ENCODE results near the gene SNED1.

The SNED1 gene

DNA sequence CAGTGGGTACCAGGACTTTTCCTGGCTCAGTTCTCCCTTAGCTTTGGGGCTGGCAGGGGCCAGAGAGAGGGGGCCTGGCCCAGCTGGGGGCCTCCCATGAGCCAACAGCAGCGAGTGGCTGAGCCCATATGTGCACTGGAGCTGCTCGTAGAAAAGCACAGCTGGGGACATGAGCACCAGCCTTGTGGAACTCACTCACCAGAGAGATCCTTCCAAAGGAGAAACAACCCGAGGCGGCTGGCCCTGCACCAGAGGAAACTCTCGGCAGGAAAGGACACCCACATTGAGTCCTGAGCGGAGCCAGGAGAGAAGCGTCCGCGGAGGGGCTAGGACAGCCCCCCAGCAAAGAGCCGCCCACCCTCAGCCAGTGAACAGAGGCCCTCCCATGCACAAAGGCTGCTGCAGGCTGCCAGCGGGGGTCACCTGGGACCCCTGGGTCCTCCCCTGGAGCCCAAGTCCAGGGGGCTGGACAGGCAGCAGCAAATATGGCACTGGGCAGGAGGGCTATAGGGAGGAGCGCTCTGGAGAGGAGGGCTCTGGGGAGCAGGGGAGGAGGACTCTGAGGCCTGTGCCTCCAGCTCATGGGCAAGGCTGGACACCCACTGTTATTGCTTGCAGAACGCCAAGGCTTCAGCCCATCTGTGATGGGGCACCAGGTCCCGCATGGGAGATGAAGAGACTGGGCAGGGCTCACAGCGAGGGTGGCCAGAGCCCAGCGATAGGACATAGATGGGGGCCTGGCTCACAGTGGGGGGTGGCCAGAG is 42.1 kb upstream of the SNED1 start:
- Histone ChIP-seq H3K36me3 (ENCODE audit: control insufficient read depth in 1 of 2, insufficient read depth in 2 of 2, low read length in 2 of 2) (no peaks in the 10 kb centered on the region), H3K27ac (ENCODE audit: low read length) (no peak overlapping the region), H3K9me3 (ENCODE audit: control insufficient read depth in 1 of 2, low read length in 2 of 2) (no peaks in the 10 kb centered on the region), H3K4me3 (ENCODE audit: low read depth in 1 of 2, low read length in 2 of 2) (no peak overlapping the region), H3K27me3 (ENCODE audit: low read depth, low read length) (no peaks in the 10 kb centered on the region), H3K4me1 (ENCODE audit: control insufficient read depth in 1 of 2, insufficient read depth in 2 of 2, low read length in 2 of 2) (peaks cover 0 to 11% of the 10 kb centered on the region in 2 donors)

GRCh38 chr2:240956935-240957655 is 41.3 kb upstream of the SNED1 start:
- H3K36me3 ChIP-seq (ENCODE audit: control insufficient read depth in 1 of 2, insufficient read depth in 2 of 2, low read length in 2 of 2), result no peaks in the 10 kb centered on the region
- no peaks in the 10 kb centered on the region for H3K9me3 ChIP-seq (ENCODE audit: control insufficient read depth in 1 of 2, low read length in 2 of 2)
- H3K27me3 ChIP-seq (ENCODE audit: low read depth, low read length), result no peaks in the 10 kb centered on the region
- peaks cover 0 to 11% of the 10 kb centered on the region in 2 donors for H3K4me1 ChIP-seq (ENCODE audit: control insufficient read depth in 1 of 2, insufficient read depth in 2 of 2, low read length in 2 of 2)
- H3K27ac ChIP-seq (ENCODE audit: low read length), result no peak overlapping the region
- no peak overlapping the region for H3K4me3 ChIP-seq (ENCODE audit: low read depth in 1 of 2, low read length in 2 of 2)

- H3K27me3 ChIP-seq (ENCODE audit: low read depth, low read length), result no peaks in the 10 kb centered on the region
- peaks cover 0 to 11% of the 10 kb centered on the region in 2 donors for H3K4me1 ChIP-seq (ENCODE audit: control insufficient read depth in 1 of 2, insufficient read depth in 2 of 2, low read length in 2 of 2)
- H3K9me3 ChIP-seq (ENCODE audit: control insufficient read depth in 1 of 2, low read length in 2 of 2), result no peaks in the 10 kb centered on the region
- no peaks in the 10 kb centered on the region for H3K36me3 ChIP-seq (ENCODE audit: control insufficient read depth in 1 of 2, insufficient read depth in 2 of 2, low read length in 2 of 2)
- no peak overlapping the region for H3K4me3 ChIP-seq (ENCODE audit: low read depth in 1 of 2, low read length in 2 of 2)
- no peak overlapping the region for H3K27ac ChIP-seq (ENCODE audit: low read length)
Observed at GRCh38 chr2:240957656-240958365, 40.6 kb upstream of the SNED1 start.

DNA sequence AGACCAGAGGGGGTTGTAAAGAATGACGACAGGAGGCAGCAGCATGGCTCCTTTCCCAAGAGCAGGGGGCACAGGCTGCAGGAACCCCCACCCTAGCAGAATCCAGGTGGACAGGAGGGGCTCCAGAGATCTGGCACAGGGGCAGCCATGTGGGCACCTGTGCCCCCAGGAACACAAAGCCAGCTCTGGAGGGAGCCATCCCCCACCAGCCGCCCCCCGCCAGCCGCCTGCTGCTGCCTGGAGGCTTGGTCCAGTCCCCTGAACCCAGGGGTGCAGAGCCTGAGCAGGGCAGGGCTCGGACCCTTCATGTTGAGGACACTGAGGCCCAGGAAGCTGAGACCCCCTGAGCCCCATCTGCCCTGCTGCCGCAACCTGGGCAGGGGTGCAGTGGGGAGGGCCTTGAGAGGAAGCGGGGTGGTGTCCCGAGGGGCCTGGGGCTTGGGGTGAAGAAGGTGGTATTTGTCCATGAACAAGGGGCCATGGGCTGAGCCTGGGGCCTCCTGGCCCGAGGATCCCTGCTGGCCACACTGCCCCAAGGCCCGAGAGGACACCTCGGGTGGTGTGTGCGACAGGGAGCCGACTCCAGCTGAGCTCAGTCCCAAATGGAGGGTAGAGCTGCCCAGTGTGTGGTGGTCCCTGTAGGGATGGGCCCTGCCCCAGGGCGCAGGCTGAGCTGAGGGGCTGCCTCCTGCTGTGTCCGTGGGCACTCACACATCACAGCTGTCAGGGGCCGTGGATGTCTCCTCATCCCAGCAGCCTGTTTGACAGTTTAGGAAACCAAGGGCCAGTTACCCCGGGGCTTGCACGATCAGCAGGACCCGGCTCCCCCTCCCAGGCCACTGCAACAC is 39.8 kb upstream of the SNED1 start:
- Histone ChIP-seq H3K27me3 (ENCODE audit: low read depth, low read length) (no peaks in the 10 kb centered on the region), H3K36me3 (ENCODE audit: control insufficient read depth in 1 of 2, insufficient read depth in 2 of 2, low read length in 2 of 2) (no peaks in the 10 kb centered on the region), H3K4me3 (ENCODE audit: low read depth in 1 of 2, low read length in 2 of 2) (no peak overlapping the region), H3K4me1 (ENCODE audit: control insufficient read depth in 1 of 2, insufficient read depth in 2 of 2, low read length in 2 of 2) (peaks cover 0 to 11% of the 10 kb centered on the region in 2 donors), H3K27ac (ENCODE audit: low read length) (no peak overlapping the region), H3K9me3 (ENCODE audit: control insufficient read depth in 1 of 2, low read length in 2 of 2) (no peaks in the 10 kb centered on the region)

DNA sequence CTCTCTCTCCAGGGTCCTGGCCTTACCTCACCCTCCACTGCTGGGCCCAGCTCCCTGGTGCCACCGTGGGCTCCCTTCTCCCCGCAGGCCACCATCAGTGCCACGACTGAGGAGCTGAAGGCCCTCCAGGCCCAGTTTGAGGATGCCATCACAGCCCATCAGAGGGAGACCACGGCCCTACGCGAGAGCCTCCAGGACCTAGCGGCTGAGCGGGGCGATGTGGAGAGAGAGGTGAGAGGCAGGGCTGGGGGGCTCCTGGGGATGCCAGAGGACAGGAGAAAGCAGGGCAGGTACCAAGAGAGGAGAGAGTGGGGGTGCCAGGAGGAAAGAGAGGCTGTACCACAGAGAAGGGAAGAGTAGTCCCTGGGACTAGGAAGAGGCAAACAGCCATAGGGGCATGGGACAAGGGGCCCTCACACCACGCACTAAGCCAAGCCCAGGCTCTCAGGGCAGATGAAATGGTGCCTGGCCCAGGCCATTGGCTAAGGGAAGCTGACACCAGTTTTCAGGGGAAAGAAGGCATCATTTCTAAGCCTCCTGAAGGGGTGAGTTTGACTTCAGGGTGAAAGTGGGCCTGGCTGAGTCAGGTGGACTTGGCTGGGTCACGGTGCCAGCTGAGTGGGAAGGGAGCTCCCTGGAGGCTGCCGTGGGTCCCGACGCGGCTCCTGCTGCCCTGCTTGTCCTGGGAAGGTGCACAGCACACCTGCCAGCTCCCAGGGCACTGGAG is 39.0 kb upstream of the SNED1 start:
- Histone ChIP-seq H3K27ac (ENCODE audit: low read length) (no peak overlapping the region), H3K4me3 (ENCODE audit: low read depth in 1 of 2, low read length in 2 of 2) (no peak overlapping the region), H3K36me3 (ENCODE audit: control insufficient read depth in 1 of 2, insufficient read depth in 2 of 2, low read length in 2 of 2) (no peaks in the 10 kb centered on the region), H3K9me3 (ENCODE audit: control insufficient read depth in 1 of 2, low read length in 2 of 2) (no peaks in the 10 kb centered on the region), H3K4me1 (ENCODE audit: control insufficient read depth in 1 of 2, insufficient read depth in 2 of 2, low read length in 2 of 2) (peaks cover 0 to 11% of the 10 kb centered on the region in 2 donors), H3K27me3 (ENCODE audit: low read depth, low read length) (no peaks in the 10 kb centered on the region)

GRCh38 chr2:240959941-240960308 is 38.5 kb upstream of the SNED1 start:
- H3K4me3 ChIP-seq (ENCODE audit: low read depth in 1 of 2, low read length in 2 of 2), result no peak overlapping the region
- H3K27ac ChIP-seq (ENCODE audit: low read length), result no peak overlapping the region
- no peaks in the 10 kb centered on the region for H3K36me3 ChIP-seq (ENCODE audit: control insufficient read depth in 1 of 2, insufficient read depth in 2 of 2, low read length in 2 of 2)
- no peaks in the 10 kb centered on the region for H3K9me3 ChIP-seq (ENCODE audit: control insufficient read depth in 1 of 2, low read length in 2 of 2)
- no peaks in the 10 kb centered on the region for H3K27me3 ChIP-seq (ENCODE audit: low read depth, low read length)
- H3K4me1 ChIP-seq (ENCODE audit: control insufficient read depth in 1 of 2, insufficient read depth in 2 of 2, low read length in 2 of 2), result peaks cover 0 to 11% of the 10 kb centered on the region in 2 donors

GRCh38 chr2:240960309-240960970 is 38.0 kb upstream of the SNED1 start:
- H3K4me3 ChIP-seq (ENCODE audit: low read depth in 1 of 2, low read length in 2 of 2), result no peak overlapping the region
- H3K36me3 ChIP-seq (ENCODE audit: control insufficient read depth in 1 of 2, insufficient read depth in 2 of 2, low read length in 2 of 2), result no peaks in the 10 kb centered on the region
- H3K9me3 ChIP-seq (ENCODE audit: control insufficient read depth in 1 of 2, low read length in 2 of 2), result no peaks in the 10 kb centered on the region
- H3K27ac ChIP-seq (ENCODE audit: low read length), result no peak overlapping the region
- H3K4me1 ChIP-seq (ENCODE audit: control insufficient read depth in 1 of 2, insufficient read depth in 2 of 2, low read length in 2 of 2), result peaks cover 0 to 11% of the 10 kb centered on the region in 2 donors
- H3K27me3 ChIP-seq (ENCODE audit: low read depth, low read length), result no peaks in the 10 kb centered on the region

DNA sequence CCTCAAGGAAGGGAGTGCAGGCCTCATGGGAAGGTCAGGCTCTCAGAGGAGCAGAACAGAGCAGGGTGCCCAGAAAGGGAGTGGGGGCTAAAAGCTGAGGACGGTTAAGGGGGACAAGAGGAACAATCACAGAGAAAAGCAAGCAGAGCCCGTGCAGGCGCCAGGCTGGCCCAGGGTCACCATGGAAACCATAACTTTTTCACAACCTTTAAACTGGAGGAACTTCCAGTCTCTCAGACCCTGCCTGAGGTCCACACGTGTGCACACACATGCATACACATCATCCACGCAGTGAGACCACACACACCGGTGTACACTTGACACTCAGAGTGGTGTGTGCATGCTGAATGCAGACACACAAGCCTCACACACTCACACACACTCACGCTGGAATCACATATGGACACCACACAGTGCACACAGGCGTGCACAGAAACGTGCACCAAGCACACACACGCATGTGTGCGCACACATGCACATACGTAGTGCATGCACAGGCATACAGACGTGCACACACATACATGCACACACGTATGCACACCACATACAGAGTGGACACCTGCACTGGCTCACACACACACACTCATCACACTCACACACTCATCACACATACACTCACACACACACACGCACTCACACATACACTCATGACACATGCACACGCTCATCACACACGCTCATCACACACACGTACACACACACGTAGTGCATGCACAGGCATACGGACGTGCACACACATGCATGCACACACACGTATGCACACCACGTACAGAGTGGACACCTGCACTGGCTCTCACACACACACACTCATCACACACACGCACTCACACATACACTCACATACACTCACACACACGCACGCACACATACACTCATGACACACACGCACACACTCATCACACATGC is 37.2 kb upstream of the SNED1 start:
- Histone ChIP-seq H3K4me1 (ENCODE audit: control insufficient read depth in 1 of 2, insufficient read depth in 2 of 2, low read length in 2 of 2) (peaks cover 0 to 11% of the 10 kb centered on the region in 2 donors), H3K4me3 (ENCODE audit: low read depth in 1 of 2, low read length in 2 of 2) (no peak overlapping the region), H3K36me3 (ENCODE audit: control insufficient read depth in 1 of 2, insufficient read depth in 2 of 2, low read length in 2 of 2) (no peaks in the 10 kb centered on the region), H3K27me3 (ENCODE audit: low read depth, low read length) (no peaks in the 10 kb centered on the region), H3K9me3 (ENCODE audit: control insufficient read depth in 1 of 2, low read length in 2 of 2) (no peaks in the 10 kb centered on the region), H3K27ac (ENCODE audit: low read length) (no peak overlapping the region)

GRCh38 chr2:240961910-240962299 is 36.5 kb upstream of the SNED1 start:
- Histone ChIP-seq H3K4me1 (ENCODE audit: control insufficient read depth in 1 of 2, insufficient read depth in 2 of 2, low read length in 2 of 2) (peaks cover 0 to 11% of the 10 kb centered on the region in 2 donors), H3K36me3 (ENCODE audit: control insufficient read depth in 1 of 2, insufficient read depth in 2 of 2, low read length in 2 of 2) (no peaks in the 10 kb centered on the region), H3K9me3 (ENCODE audit: control insufficient read depth in 1 of 2, low read length in 2 of 2) (no peaks in the 10 kb centered on the region), H3K27ac (ENCODE audit: low read length) (no peak overlapping the region), H3K4me3 (ENCODE audit: low read depth in 1 of 2, low read length in 2 of 2) (no peak overlapping the region), H3K27me3 (ENCODE audit: low read depth, low read length) (no peaks in the 10 kb centered on the region)

Measured in muscle layer of duodenum (tissue), 2 donors.